ENCODE measurements around the gene CT47C1. TPM values are rescaled to one million over a fixed set of nuclear protein-coding genes. Genes with fewer than 3 reads are reported as not detected.

Gene CT47C1
- total and polyA plus RNA-seq, 2 of the 8 experiments (the other 6 are each of a cell fraction or from before 2014, with no cell fraction given), result not detected

DNA sequence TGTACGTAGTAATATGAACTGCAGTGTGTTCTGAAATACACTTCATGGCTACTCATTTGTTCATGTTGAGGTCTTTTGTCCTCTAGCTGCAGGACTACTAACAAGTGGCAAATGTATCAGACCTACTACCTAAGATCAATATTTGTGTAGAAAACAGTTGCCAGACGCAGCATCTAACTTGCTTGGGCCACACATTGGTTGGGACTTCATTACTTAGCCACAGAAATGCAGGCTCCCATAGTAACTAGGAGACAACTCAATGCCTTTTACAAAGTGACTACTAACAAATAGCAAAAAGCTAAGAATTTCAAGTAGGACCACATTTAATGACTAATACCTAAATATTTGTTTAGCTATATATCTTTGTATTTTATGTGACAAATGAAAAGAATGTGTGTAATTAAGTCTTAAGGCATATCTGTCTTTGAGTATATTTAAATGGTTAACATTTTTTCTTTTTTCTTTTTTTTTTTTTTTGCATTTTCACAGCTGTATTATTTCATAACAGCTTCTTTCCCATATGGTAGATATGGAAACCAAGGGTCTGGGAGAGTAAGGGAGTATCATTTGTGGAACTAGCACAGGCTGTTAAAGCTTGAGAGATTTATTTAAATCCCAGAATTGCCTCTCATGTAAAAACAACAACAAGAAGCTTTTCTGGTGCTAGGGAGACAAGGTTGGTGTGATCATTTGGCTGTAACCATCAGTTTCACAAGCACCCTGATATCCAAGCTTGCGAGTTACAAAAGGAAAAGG lies 2.7 kb downstream of the CT47C1 start:
- ChIA-PET CTCF (ENCODE audit: partially characterized antibody) (interaction anchor here (1.3 kb wide), 1 partner anchor 10 kb away, joined by 4 read pairs; no protein-coding TSS in a partner anchor), POLR2A (ENCODE audit: partially characterized antibody) (no interaction called here)
- Histone ChIP-seq H3K79me1 (ENCODE audit: low read depth, low read length) (no peaks in the 10 kb centered on the region), H3K9me3 (ENCODE audit: insufficient read depth in 2 of 2, low read depth in 1 of 2, low read length in 1 of 2) (no peaks in the 10 kb centered on the region), H4K5ac (ENCODE audit: insufficient read length, low read depth, low read length) (no peak overlapping the region), H3K18ac (ENCODE audit: extremely low read depth, low read length) (no peak overlapping the region), H2AK5ac (ENCODE audit: low read depth, low read length) (no peak overlapping the region), H2BK15ac (ENCODE audit: low read length) (no peak overlapping the region), H3K27me3 (replicated peaks in 1 of 4; ENCODE audit: control insufficient read depth in 3 of 4, extremely low read depth in 1 of 4, insufficient read depth in 3 of 4, low read length in 3 of 4) (no peaks in the 10 kb centered on the region), H2BK5ac (ENCODE audit: low read depth, low read length) (no peak overlapping the region), H3K23me2 (ENCODE audit: low read depth, low read length) (no peaks in the 10 kb centered on the region), H3K23ac (ENCODE audit: insufficient read length) (no peak overlapping the region), H3K27ac (ENCODE audit: low read depth, low read length) (no peak overlapping the region), H3K4me2 (ENCODE audit: insufficient read depth in 1 of 2, low read depth in 2 of 2, low read length in 2 of 2) (no peak overlapping the region), H2BK12ac (ENCODE audit: low read depth, low read length) (no peak overlapping the region), H3K14ac (ENCODE audit: insufficient read length) (no peak overlapping the region), H2BK120ac (replicated peaks; ENCODE audit: low read depth, low read length) (no peak overlapping the region), H3K79me2 (ENCODE audit: control insufficient read depth in 1 of 2, insufficient read depth in 2 of 2, low read length in 2 of 2) (no peaks in the 10 kb centered on the region), H3K4ac (replicated peaks; ENCODE audit: insufficient read length, low read depth, low read length) (no peak overlapping the region), H3K9ac (replicated peaks in 1 of 4; ENCODE audit: extremely low read depth in 1 of 4, low read depth in 3 of 4, low read length in 3 of 4) (no peak overlapping the region), H2BK20ac (ENCODE audit: low read length) (no peak overlapping the region), H4K91ac (replicated peaks; ENCODE audit: insufficient read length, low read length) (no peak overlapping the region), H3K36me3 (ENCODE audit: control insufficient read depth in 2 of 4, insufficient read depth in 4 of 4, low read length in 3 of 4) (no peaks in the 10 kb centered on the region), H2AFZ (ENCODE audit: low read length) (no peak overlapping the region), H4K8ac (ENCODE audit: extremely low read depth, insufficient read depth, low read length) (no peak overlapping the region), H3K4me3 (ENCODE audit: extremely low read depth in 1 of 4, insufficient read depth in 2 of 4, low read depth in 3 of 4, low read length in 4 of 4) (no peak overlapping the region), H4K20me1 (replicated peaks in 1 of 2; ENCODE audit: control insufficient read depth in 1 of 2, insufficient read depth in 2 of 2, low read length in 2 of 2) (no peaks in the 10 kb centered on the region), H3K56ac (replicated peaks; ENCODE audit: insufficient read length, low read depth, low read length) (no peak overlapping the region), H3K4me1 (replicated peaks in 1 of 4; ENCODE audit: control insufficient read depth in 3 of 4, insufficient read depth in 4 of 4, low read length in 3 of 4) (no peaks in the 10 kb centered on the region)
- no peak for TF ChIP-seq SRF (IDR thresholded peaks at IDR 0.05; ENCODE audit: low read depth, low read length)
- TF ChIP-seq, protein P1, sequence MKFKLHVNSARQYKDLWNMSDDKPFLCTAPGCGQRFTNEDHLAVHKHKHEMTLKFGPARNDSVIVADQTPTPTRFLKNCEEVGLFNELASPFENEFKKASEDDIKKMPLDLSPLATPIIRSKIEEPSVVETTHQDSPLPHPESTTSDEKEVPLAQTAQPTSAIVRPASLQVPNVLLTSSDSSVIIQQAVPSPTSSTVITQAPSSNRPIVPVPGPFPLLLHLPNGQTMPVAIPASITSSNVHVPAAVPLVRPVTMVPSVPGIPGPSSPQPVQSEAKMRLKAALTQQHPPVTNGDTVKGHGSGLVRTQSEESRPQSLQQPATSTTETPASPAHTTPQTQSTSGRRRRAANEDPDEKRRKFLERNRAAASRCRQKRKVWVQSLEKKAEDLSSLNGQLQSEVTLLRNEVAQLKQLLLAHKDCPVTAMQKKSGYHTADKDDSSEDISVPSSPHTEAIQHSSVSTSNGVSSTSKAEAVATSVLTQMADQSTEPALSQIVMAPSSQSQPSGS (IDR thresholded peaks at IDR 0.05; ENCODE audit: low read length), result no peak
- WGBS, 2 experiments (ENCODE audit: extremely low coverage in 1 of 2, insufficient coverage in 1 of 2, insufficient read length in 1 of 2, insufficient replicate concordance in 2 of 2, low coverage in 1 of 2, low lambda C conversion rate in 2 of 2, missing lambda C conversion rate in 1 of 2), result 86% methylated on average over 3 of the region's 3 CpGs; no CpG with 5 or more reads in 1 of the 2 experiments
- DNase-seq (ENCODE audit: low read depth in 1 of 2, low spot score in 2 of 2) (no peak), FAIRE-seq (no peak)
